HEK293 (cell line): ENCODE data around the gene NR2F1-AS1.

Experiments
- CTCF ChIA-PET: fragments of 350-600 bp; formaldehyde crosslinking; extraction: SDS; loops from one replicate; lab custom pipeline; 2021; ENCODE audit warnings: antibody characterized with exemption; lab: Yijun Ruan, JAX
- POLR2A ChIA-PET: fragments of 300-600 bp; formaldehyde crosslinking; extraction: SDS; loops from one replicate; lab custom pipeline; 2020; ENCODE audit warnings: antibody characterized with exemption, inconsistent platforms; lab: Yijun Ruan, JAX
- H3K27ac ChIP-seq: fragments of 200-500 bp; sonication (Bioruptor generic); 2 replicates; pipeline ENCODE4 v1.5.1; 2014; ENCODE audit warnings: low read depth, low read length, control low read depth, inconsistent platforms; ENCODE audit errors: extremely low read depth
- H3K36me3 ChIP-seq, 2 experiments: fragments of 200-500 bp in 1 of 2; sonication (Bioruptor generic) in 1 of 2; 1 replicate in 1 of 2; 2 replicates in 1 of 2; pipeline ENCODE4 v1.5.1; 2014 to 2017; ENCODE audit warnings: inconsistent platforms in 2 of 2, low read length in 2 of 2; ENCODE audit not compliant: control insufficient read depth in 2 of 2, insufficient read depth in 1 of 2
- H3K4me1 ChIP-seq: fragments of 200-500 bp; sonication (Bioruptor generic); 2 replicates; pipeline ENCODE4 v1.5.1; 2014; ENCODE audit warnings: mild to moderate bottlenecking, low read length, inconsistent platforms; ENCODE audit not compliant: control insufficient read depth, insufficient read depth
- H3K4me3 ChIP-seq: 2 replicates; pipeline ENCODE4 v1.5.1; 2011; ENCODE audit warnings: low read depth, mild to moderate bottlenecking, control low read depth, low read length, moderate library complexity
- H3K9me3 ChIP-seq: fragments of 200-500 bp; sonication (Bioruptor generic); 2 replicates; pipeline ENCODE4 v1.5.1; 2014; ENCODE audit warnings: low read depth, low read length, inconsistent platforms; ENCODE audit not compliant: control insufficient read depth, insufficient read depth
- BCL11B ChIP-seq: fragments of 450-650 bp; formaldehyde crosslinking; IDR thresholded peaks from 2 replicates; pipeline ENCODE4 v1.5.1; 2016; ENCODE audit warnings: low read depth, missing biosample characterization, missing genetic modification characterization
- KLF9 ChIP-seq: fragments of 450-650 bp; formaldehyde crosslinking; IDR thresholded peaks from 2 replicates; pipeline ENCODE4 v1.5.1; 2016; ENCODE audit warnings: missing biosample characterization, missing genetic modification characterization, low read depth
- MEIS1 ChIP-seq: sonication (generic); formaldehyde crosslinking; IDR thresholded peaks from 2 replicates; pipeline ENCODE4 v1.8.1; 2022; ENCODE audit warnings: missing genetic modification reagents, mild to moderate bottlenecking, borderline replicate concordance
- PRDM1 ChIP-seq: fragments of 450-650 bp; formaldehyde crosslinking; IDR thresholded peaks from 2 replicates; pipeline ENCODE4; 2016; ENCODE audit warnings: missing biosample characterization, missing genetic modification characterization
- SCRT2 ChIP-seq: fragments of 450-650 bp; formaldehyde crosslinking; IDR thresholded peaks from 2 replicates; pipeline ENCODE4 v1.5.1; 2016; ENCODE audit warnings: missing biosample characterization, missing genetic modification characterization
- ZBTB20 ChIP-seq: fragments of 450-650 bp; formaldehyde crosslinking; IDR thresholded peaks from 2 replicates; pipeline ENCODE4 v1.5.1; 2016; ENCODE audit warnings: missing biosample characterization, missing genetic modification characterization
- ZNF10 ChIP-seq: fragments of 450-650 bp; formaldehyde crosslinking; IDR thresholded peaks from 2 replicates; pipeline ENCODE4 v1.5.1; 2017; ENCODE audit warnings: missing biosample characterization, missing genetic modification characterization
- ZNF133 ChIP-seq: fragments of 450-650 bp; formaldehyde crosslinking; IDR thresholded peaks from 2 replicates; pipeline ENCODE4 v1.5.1; 2016; ENCODE audit warnings: missing biosample characterization, missing genetic modification characterization
- ZNF19 ChIP-seq: fragments of 450-650 bp; formaldehyde crosslinking; IDR thresholded peaks from 2 replicates; pipeline ENCODE4; 2016; ENCODE audit warnings: missing biosample characterization, missing genetic modification characterization, low read depth
- ZNF266 ChIP-seq: fragments of 450-650 bp; formaldehyde crosslinking; IDR thresholded peaks from 2 replicates; pipeline ENCODE4 v1.5.1; 2016; ENCODE audit warnings: missing biosample characterization, missing genetic modification characterization, low read depth
- ZNF292 ChIP-seq: fragments of 450-650 bp; formaldehyde crosslinking; IDR thresholded peaks from 2 replicates; pipeline ENCODE4 v1.5.1; 2016; ENCODE audit warnings: low read depth, missing biosample characterization, missing genetic modification characterization, borderline replicate concordance
- ZNF324 ChIP-seq: fragments of 450-650 bp; formaldehyde crosslinking; IDR thresholded peaks from 2 replicates; pipeline ENCODE4 v1.5.1; 2016; ENCODE audit warnings: missing biosample characterization, missing genetic modification characterization
- ZNF433 ChIP-seq: fragments of 450-650 bp; formaldehyde crosslinking; IDR thresholded peaks from 2 replicates; pipeline ENCODE4 v1.5.1; 2016; ENCODE audit warnings: missing biosample characterization, missing genetic modification characterization, low read depth
- ZNF473 ChIP-seq: fragments of 450-650 bp; formaldehyde crosslinking; IDR thresholded peaks from 2 replicates; pipeline ENCODE4 v1.5.1; 2017; ENCODE audit warnings: missing biosample characterization, missing genetic modification characterization
- ZNF561 ChIP-seq: fragments of 450-650 bp; IDR thresholded peaks from 2 replicates; pipeline ENCODE4 v1.5.1; 2018; ENCODE audit warnings: missing biosample characterization, missing genetic modification characterization, borderline replicate concordance
- ZNF596 ChIP-seq: fragments of 450-650 bp; IDR thresholded peaks from 2 replicates; pipeline ENCODE4 v1.5.0; 2018; ENCODE audit warnings: missing biosample characterization, mild to moderate bottlenecking, missing genetic modification characterization, moderate library complexity
- TF ChIP-seq, protein P1 (sequence below): fragments of 450-650 bp; formaldehyde crosslinking; IDR thresholded peaks from 2 replicates; pipeline ENCODE4 v1.5.0; 2017; ENCODE audit warnings: missing biosample characterization, missing genetic modification characterization, borderline replicate concordance
- TF ChIP-seq, protein P2 (sequence below): IDR thresholded peaks from 2 replicates; pipeline ENCODE4 v1.6.1; 2011; ENCODE audit warnings: mild to moderate bottlenecking, low read depth, low read length, borderline replicate concordance

The NR2F1-AS1 gene

DNA sequence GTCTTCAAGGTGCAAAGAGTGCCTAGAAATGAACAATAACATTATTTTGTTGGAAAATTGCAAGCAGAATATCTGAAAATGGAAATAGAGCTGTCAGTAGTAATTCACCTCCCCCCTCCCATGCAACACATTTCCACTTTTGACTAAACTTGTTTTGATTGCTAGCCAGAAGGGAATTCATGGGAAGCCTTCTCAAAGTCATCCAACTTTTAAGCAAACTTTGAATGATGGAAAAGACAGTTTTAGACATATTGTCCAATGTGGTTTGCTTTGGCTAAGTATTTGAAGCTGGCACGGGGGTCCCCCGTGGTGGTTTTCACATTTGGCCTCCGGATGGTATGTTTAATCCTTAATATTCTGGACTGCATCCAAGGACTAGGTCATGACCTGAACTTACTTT, 9.5 kb upstream of the NR2F1-AS1 start (continued):
- no peak for TF ChIP-seq ZNF473
- no peak for TF ChIP-seq ZNF561
- TF ChIP-seq ZNF133 (tag by site-specific recombination), result no peak
- no peak for TF ChIP-seq KLF9 (tag by site-specific recombination)

DNA sequence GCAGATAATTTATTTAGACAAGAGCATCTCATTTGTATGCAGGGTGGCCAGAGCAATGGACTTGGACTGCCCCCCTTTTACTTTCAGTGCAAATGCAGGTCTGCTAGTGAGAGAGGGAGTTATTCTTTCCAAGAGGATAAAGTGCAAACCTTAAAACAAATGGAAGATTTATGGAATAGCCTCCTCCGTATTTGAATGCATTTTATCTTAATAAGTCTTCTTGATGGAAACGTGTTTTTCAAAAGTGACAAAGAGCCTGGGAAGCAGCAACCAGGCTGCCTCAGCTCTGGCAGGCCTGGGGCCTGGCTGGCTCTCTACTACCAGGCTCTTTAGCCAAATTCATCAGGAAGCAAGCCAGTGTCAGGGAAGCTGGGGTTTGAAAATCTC, 8.8 kb upstream of the NR2F1-AS1 start:
- ChIA-PET POLR2A (no interaction called here), CTCF (no interaction called here)
- TF ChIP-seq ZBTB20 (no peak), ZNF266 (tag by site-specific recombination) (no peak), ZNF324 (tag by site-specific recombination) (no peak), PRDM1 (tag by site-specific recombination) (no peak)
- Histone ChIP-seq H3K9me3 (no peaks in the 10 kb centered on the region), H3K4me3 (no peak overlapping the region), H3K4me1 (peaks cover 27% of the 10 kb centered on the region), H3K27ac (no peak overlapping the region), H3K36me3 (peaks cover 28 to 67% of the 10 kb centered on the region in 2 experiments)

DNA sequence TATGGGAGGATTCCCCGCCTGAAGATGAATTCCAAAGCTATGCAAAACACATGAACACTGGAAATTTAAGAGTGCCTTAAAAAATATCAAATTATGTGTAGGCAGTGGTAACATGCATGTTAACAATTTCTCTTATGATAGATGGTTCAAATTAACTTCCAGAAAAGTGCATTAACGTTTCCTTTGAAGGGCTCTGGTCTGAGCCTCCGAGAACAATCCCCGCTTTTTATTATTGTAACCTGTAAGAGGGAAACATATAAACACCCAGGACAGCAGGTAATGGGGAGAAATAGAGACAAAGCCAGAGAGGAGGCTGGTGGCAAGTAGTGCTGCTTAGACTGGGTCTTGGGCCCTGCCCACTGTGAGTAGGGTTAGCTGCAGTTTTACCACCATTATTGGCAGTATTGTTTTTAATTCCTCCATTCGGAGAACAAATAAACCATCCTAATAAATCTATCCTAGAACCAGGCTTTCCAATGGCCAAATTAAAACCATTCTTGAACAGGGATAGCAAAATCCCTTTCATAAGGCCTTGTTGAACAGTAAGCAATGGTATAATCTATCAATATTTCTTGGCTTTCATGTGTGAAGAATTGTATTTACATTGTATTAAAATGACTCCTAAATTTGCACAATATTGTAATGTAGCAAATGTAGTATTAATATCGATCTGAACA, 8.3 kb upstream of the NR2F1-AS1 start:
- H3K27ac ChIP-seq, result no peak overlapping the region
- H3K4me1 ChIP-seq, result peaks cover 27% of the 10 kb centered on the region
- TF ChIP-seq, protein P1, sequence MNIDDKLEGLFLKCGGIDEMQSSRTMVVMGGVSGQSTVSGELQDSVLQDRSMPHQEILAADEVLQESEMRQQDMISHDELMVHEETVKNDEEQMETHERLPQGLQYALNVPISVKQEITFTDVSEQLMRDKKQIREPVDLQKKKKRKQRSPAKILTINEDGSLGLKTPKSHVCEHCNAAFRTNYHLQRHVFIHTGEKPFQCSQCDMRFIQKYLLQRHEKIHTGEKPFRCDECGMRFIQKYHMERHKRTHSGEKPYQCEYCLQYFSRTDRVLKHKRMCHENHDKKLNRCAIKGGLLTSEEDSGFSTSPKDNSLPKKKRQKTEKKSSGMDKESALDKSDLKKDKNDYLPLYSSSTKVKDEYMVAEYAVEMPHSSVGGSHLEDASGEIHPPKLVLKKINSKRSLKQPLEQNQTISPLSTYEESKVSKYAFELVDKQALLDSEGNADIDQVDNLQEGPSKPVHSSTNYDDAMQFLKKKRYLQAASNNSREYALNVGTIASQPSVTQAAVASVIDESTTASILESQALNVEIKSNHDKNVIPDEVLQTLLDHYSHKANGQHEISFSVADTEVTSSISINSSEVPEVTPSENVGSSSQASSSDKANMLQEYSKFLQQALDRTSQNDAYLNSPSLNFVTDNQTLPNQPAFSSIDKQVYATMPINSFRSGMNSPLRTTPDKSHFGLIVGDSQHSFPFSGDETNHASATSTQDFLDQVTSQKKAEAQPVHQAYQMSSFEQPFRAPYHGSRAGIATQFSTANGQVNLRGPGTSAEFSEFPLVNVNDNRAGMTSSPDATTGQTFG (tag by site-specific recombination), result no peak
- TF ChIP-seq ZNF19 (tag by site-specific recombination), result no peak
- TF ChIP-seq MEIS1 (CRISPR knock-in tag), result no peak
- no peak for TF ChIP-seq BCL11B
- TF ChIP-seq ZNF596 (tag by site-specific recombination), result no peak
- TF ChIP-seq SCRT2 (tag by site-specific recombination), result no peak
- TF ChIP-seq, protein P2, sequence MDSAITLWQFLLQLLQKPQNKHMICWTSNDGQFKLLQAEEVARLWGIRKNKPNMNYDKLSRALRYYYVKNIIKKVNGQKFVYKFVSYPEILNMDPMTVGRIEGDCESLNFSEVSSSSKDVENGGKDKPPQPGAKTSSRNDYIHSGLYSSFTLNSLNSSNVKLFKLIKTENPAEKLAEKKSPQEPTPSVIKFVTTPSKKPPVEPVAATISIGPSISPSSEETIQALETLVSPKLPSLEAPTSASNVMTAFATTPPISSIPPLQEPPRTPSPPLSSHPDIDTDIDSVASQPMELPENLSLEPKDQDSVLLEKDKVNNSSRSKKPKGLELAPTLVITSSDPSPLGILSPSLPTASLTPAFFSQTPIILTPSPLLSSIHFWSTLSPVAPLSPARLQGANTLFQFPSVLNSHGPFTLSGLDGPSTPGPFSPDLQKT, result no peak
- no peak for TF ChIP-seq ZBTB20
- no peak for TF ChIP-seq ZNF433 (tag by site-specific recombination)
- no peak for TF ChIP-seq ZNF292 (tag by site-specific recombination)
- no peak for TF ChIP-seq ZNF10 (tag by site-specific recombination)
- CTCF ChIA-PET, result no interaction called here
- POLR2A ChIA-PET, result no interaction called here
- H3K36me3 ChIP-seq, result peaks cover 23 to 62% of the 10 kb centered on the region in 2 experiments
- H3K9me3 ChIP-seq, result no peaks in the 10 kb centered on the region
- H3K4me3 ChIP-seq, result no peak overlapping the region
